GM21619 (cell line): ENCODE results near the gene DRG1.
"Not testable (repeated sequence)": the region's sequence is repeated elsewhere in the genome, so short reads cannot be mapped to it uniquely, and the experiment has no call there.

Experiments
- ATAC-seq: cut with Tn5 transposase; IDR thresholded peaks from one replicate; pipeline ENCODE4 v1.9.1; 2021; ENCODE audit not compliant: unreplicated experiment

DRG1 gene

DNA sequence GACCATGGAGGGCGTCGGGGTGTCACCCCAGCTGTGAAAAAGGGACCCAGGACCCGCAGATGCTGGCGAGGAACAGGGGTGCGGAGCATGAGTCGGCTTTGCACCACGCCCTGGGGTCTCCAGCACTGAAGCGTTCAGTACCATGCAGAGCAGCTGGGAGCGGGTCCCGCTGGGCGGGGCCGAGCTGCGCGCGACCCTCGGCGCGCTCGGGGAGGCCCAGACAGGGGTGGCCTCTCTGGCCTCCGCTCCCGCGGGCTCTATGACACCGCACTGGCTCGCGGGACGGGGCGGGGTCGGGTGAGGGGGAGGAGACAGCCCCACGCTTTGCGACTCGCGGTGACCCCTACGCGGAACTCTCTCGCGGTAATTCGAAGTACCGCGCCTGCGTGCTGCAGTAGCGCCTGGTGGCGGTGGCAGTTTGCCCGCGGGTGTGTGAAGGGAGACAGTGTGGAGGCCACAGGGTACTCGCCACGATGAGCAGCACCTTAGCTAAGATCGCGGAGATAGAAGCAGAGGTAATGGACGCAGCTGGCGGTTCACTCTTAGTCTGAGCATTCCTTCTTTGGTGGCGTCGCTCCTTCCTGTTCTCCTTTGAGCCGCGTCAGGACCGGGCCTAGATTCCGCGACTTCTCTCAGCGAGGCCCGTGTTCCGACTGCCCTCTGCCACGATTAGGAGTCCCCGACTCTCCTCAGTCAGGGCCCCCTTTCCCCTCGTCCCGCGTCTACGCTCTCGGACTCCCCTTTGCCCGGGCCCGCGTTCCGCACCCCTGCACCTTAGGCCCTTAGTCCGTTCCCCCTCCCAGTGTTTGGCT lies at the start of gene DRG1:
TSS of gene DRG1 (plus strand) at position 394 of the 812 bp plus-strand sequence. CDS start at position 474, 80 bp downstream.
- ATAC-seq = peak; percentile 95

GRCh38 chr22:31349960-31350359 lies 49.4 kb upstream of the DRG1 start:
- no peak for ATAC-seq

- no peak for ATAC-seq
These were observed 49.0 kb upstream of the DRG1 start for GRCh38 chr22:31350410-31350863.

DNA sequence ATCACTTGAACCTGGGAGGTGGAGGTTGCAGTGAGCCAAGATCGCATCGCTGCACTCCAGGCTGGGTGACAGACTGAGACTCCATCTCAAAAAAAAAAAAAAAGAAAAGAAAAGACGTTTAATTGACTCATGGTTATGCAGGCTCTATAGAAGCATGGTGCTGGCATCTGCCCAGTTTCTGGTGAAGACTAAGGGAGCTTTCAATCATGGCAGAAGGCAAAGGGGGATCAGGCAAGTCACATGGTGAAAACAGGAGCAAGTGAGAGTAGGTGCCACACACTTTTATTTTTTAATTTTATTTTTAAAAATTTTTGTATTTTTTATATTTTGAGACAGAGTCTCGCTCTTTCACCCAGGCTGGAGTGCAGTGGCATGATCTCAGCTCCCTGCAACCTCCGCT lies 44.9 kb upstream of the DRG1 start:
- no peak for ATAC-seq

- ATAC-seq = no peak
These were observed 39.4 kb upstream of the DRG1 start for GRCh38 chr22:31360029-31360428.

- ATAC-seq = no peak
These were observed 37.7 kb upstream of the DRG1 start for GRCh38 chr22:31361743-31362142.

GRCh38 chr22:31363885-31364465 lies 35.4 kb upstream of the DRG1 start:
- ATAC-seq = no peak

GRCh38 chr22:31367426-31367825 lies 32.0 kb upstream of the DRG1 start:
- ATAC-seq = no peak

GRCh38 chr22:31377612-31378011 lies 21.8 kb upstream of the DRG1 start:
- ATAC-seq = no peak

DNA sequence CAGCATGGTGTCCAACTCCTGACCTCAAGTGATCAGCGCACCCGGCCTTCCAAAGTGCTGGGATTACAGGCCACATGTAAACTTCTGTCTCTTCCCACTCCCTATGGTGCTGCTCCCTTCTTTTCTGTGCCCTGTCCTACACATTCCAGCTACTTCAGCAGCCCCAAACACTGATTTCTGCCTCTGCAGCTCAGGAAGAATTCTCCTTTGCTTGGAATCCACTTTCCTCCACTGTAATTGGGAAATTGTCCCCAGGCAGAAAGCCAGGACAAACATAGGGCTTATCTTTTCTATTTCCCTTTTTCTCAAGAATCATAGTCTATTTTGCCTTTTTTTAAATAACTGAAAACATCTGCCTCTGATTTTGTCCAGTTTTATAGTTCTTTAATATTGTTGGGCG lies 21.3 kb upstream of the DRG1 start:
- no peak for ATAC-seq

DNA sequence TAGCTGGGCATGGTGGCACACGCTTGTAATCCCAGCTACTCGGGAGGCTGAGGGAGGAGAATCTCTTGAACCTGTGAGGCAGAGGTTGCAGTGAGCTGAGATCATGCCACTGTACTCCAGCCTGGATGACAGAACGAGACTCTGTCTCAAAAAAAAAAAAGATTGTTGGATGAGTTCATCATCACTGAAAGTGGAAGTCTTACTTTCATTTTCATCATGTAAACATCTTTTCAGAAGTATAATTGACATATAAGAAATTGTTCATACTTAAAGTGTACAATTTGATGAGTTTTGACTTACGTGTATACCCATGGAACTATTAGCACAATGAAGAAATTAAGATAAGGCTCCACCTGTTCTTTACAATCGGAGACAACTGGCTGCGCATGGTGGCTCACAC lies 20.8 kb upstream of the DRG1 start:
- not testable (repeated sequence) for ATAC-seq

DNA sequence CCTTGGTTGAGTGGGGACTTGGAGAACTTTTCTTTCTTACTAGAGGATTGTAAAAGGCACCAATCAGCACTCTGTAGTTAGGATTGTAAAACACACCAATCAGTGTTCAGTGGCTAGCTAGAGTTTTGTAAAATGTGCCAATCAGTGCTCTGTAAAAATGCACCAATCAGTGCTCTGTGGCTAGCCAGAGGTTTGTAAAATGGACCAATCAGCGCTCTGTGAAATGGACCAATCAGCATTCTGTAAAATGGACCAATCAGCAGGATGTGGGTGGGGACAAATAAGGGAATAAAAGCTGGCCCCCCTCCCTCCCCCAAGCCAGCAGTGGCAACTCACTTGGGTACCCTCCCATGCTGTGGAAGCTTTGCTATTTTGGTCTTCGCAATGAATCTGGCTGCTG lies 5.5 kb upstream of the DRG1 start:
- ATAC-seq = no peak

DNA sequence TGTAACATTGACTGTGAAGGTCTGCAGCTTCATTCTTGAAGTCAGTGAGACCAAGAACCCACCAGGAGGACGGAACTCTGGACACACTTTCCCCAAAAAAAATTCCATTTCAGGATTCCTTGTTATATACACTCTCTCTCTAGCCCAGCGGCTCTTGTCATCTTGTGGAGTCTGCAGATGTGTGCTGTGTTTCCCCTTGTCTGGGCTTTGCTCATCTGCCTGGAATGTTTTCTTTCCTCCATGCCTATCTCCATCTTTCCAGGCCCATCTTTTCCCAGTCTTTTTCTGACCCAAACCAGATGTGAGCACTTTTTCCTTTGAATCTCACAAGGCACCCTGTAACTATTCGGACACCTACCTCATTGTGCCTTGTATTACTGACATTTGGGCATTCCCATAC lies 5.1 kb upstream of the DRG1 start:
- ATAC-seq = no peak

- ATAC-seq = no peak
These were observed 1.2 kb upstream of the DRG1 start for GRCh38 chr22:31398231-31398630.

DNA sequence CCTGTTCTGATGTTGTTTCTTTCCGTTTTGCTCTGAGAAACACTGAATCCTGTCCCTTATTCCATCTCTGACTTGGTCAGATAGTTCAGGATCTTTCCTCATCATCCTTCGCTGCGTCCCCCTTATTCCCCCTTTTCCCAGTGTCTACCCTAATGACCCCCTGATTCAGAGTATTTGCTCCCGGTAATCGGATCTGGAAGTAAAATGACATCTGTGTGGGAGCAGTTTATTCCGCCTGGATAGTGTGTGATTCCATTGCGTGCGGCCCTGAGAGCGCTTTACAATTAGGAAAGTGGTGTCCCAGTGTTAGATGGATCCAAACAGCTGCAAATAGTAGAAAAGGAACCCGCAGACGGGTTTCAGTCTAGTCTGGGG lies 606 bp downstream of the DRG1 start:
- no peak for ATAC-seq

GRCh38 chr22:31402350-31402749 lies 2.9 kb downstream of the DRG1 start:
- ATAC-seq = not testable (repeated sequence)

GRCh38 chr22:31425331-31426050 lies 26.1 kb downstream of the DRG1 start:
- ATAC-seq = no peak

DNA sequence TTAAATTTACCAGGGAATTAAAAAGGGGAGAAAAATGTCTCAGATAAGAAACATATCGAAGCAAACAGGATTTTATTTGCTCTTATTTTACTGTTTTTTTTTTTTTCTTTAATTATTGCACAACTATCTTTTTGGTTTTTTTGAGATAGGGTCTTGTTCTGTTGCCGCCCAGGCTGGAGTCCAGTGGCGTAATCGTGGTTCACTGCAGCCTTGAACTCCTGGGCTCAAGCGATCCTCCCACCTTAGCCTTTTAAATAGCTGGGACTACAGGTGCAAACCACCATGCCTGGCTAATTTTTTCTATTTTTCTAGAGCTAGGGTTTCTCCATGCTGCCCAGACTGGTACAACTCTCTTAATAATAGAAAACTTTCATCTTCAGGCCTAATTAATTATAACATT lies 32.5 kb downstream of the DRG1 start:
- no peak for ATAC-seq

- no peak for ATAC-seq
These were observed 36.7 kb downstream of the DRG1 start for GRCh38 chr22:31436132-31436531.

GRCh38 chr22:31439808-31440207 lies 40.4 kb downstream of the DRG1 start:
- no peak for ATAC-seq

DNA sequence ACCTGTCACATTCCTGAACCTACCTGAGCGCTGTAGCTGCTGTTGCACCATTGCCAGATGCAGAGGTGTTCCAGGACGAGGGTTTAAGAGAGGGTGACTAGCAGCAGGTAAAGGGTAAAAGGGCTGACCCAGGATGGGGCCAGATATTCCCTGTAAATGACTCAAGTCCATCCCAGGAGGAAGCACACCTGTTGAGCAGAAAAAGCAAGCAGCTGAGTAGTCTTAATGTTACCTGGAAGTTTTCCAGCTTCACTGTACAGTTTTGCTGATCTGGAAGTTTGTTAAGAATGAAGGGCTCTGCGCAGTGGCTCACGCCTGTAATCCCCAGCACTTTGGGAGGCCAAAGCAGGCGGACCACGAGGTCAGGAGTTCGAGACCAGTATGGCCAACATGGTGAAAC lies 41.3 kb downstream of the DRG1 start:
- ATAC-seq = no peak

- no peak for ATAC-seq
These were observed 42.2 kb downstream of the DRG1 start for GRCh38 chr22:31441652-31442051.
